Measurements from ENCODE around the gene ZDHHC14.

Gene ZDHHC14

GRCh38 chr6:157449610-157450009 lies 68.6 kb downstream of the ZDHHC14 start:
- no peak overlapping the region for H3K27ac ChIP-seq

GRCh38 chr6:157450931-157451742 lies 70.1 kb downstream of the ZDHHC14 start:
- H3K36me3 ChIP-seq, result no peaks in the 10 kb centered on the region
- no peak overlapping the region for H3K27ac ChIP-seq
- H3K27me3 ChIP-seq (ENCODE audit: insufficient read depth, low read depth, severe bottlenecking), result no peaks in the 10 kb centered on the region
- DNase-seq, result no peak
- H3K9me3 ChIP-seq (ENCODE audit: severe bottlenecking), result no peaks in the 10 kb centered on the region
- TF ChIP-seq CTCF (IDR thresholded peaks at IDR 0.05; ENCODE audit: low read depth, low read length), result no peak
- H3K4me3 ChIP-seq (ENCODE audit: low read depth, low read length), result no peak overlapping the region

More at GRCh38 chr6:157449610-157450009, 68.6 kb downstream of the ZDHHC14 start:
- Histone ChIP-seq H3K4me3 (ENCODE audit: low read depth, low read length) (no peak overlapping the region), H3K9me3 (ENCODE audit: severe bottlenecking) (no peaks in the 10 kb centered on the region), H3K36me3 (no peaks in the 10 kb centered on the region), H3K27me3 (ENCODE audit: insufficient read depth, low read depth, severe bottlenecking) (no peaks in the 10 kb centered on the region)
- no peak for DNase-seq
- no peak for TF ChIP-seq CTCF (IDR thresholded peaks at IDR 0.05; ENCODE audit: low read depth, low read length)

- Histone ChIP-seq H3K4me3 (ENCODE audit: low read depth, low read length) (no peak overlapping the region), H3K27me3 (ENCODE audit: insufficient read depth, low read depth, severe bottlenecking) (no peaks in the 10 kb centered on the region)
- TF ChIP-seq CTCF (IDR thresholded peaks at IDR 0.05; ENCODE audit: low read depth, low read length), result no peak
Measured at GRCh38 chr6:157452096-157452495, 71.1 kb downstream of the ZDHHC14 start.

GRCh38 chr6:157453131-157453530 lies 72.1 kb downstream of the ZDHHC14 start:
- no peaks in the 10 kb centered on the region for H3K27me3 ChIP-seq (ENCODE audit: insufficient read depth, low read depth, severe bottlenecking)
- no peak for DNase-seq
- no peak overlapping the region for H3K4me3 ChIP-seq (ENCODE audit: low read depth, low read length)
- H3K36me3 ChIP-seq, result no peaks in the 10 kb centered on the region
- no peak overlapping the region for H3K27ac ChIP-seq
- H3K9me3 ChIP-seq (ENCODE audit: severe bottlenecking), result no peaks in the 10 kb centered on the region
- TF ChIP-seq CTCF (IDR thresholded peaks at IDR 0.05; ENCODE audit: low read depth, low read length), result no peak

More at GRCh38 chr6:157452096-157452495, 71.1 kb downstream of the ZDHHC14 start:
- Histone ChIP-seq H3K36me3 (no peaks in the 10 kb centered on the region), H3K9me3 (ENCODE audit: severe bottlenecking) (no peaks in the 10 kb centered on the region), H3K27ac (no peak overlapping the region)
- no peak for DNase-seq

- Histone ChIP-seq H3K36me3 (no peaks in the 10 kb centered on the region), H3K27me3 (ENCODE audit: insufficient read depth, low read depth, severe bottlenecking) (no peaks in the 10 kb centered on the region), H3K9me3 (ENCODE audit: severe bottlenecking) (no peaks in the 10 kb centered on the region), H3K27ac (no peak overlapping the region), H3K4me3 (ENCODE audit: low read depth, low read length) (no peak overlapping the region)
- no peak for DNase-seq
- TF ChIP-seq CTCF (IDR thresholded peaks at IDR 0.05; ENCODE audit: low read depth, low read length), result no peak
Measured at GRCh38 chr6:157453978-157454377, 73.0 kb downstream of the ZDHHC14 start.
